Thymus (tissue), 11 donors: ENCODE measurements around the gene EIF4E1B. TPM values are rescaled to one million over a fixed set of nuclear protein-coding genes. Genes with fewer than 3 reads are reported as not detected.

Experiments
- DNase-seq, 9 donors: peaks; one replicate each; pipeline ENCODE4 v3.0.0-alpha.2; 2013; ENCODE audit warnings: low spot score in 9 of 9, low read depth in 6 of 9, missing footprints in 1 of 9
- H3K27ac ChIP-seq, 2 donors: one replicate each; pipeline ENCODE4 v1.5.1; 2013; ENCODE audit warnings: control low read depth in 1 of 2, low read depth in 1 of 2, low read length in 1 of 2, mild to moderate bottlenecking in 1 of 2, moderate library complexity in 1 of 2
- H3K27me3 ChIP-seq, 2 donors: one replicate each; pipeline ENCODE4 v1.5.1; 2013; ENCODE audit warnings: low read length in 1 of 2; ENCODE audit not compliant: control insufficient read depth in 2 of 2, insufficient read depth in 1 of 2
- H3K36me3 ChIP-seq, 2 donors: one replicate each; pipeline ENCODE4 v1.5.1; 2013; ENCODE audit warnings: low read length in 1 of 2, mild to moderate bottlenecking in 1 of 2, moderate library complexity in 1 of 2; ENCODE audit not compliant: control insufficient read depth in 2 of 2, insufficient read depth in 2 of 2
- H3K4me1 ChIP-seq, 2 donors: one replicate each; pipeline ENCODE4 v1.5.1; 2013; ENCODE audit warnings: low read length in 2 of 2; ENCODE audit not compliant: control insufficient read depth in 2 of 2, insufficient read depth in 2 of 2
- H3K4me3 ChIP-seq, 2 donors: one replicate each; pipeline ENCODE4 v1.5.1; 2013; ENCODE audit warnings: low read length in 2 of 2, control low read depth in 1 of 2, mild to moderate bottlenecking in 1 of 2
- H3K9me3 ChIP-seq, 2 donors: one replicate each; pipeline ENCODE4 v1.5.1; 2013; ENCODE audit warnings: low read length in 1 of 2, mild to moderate bottlenecking in 1 of 2; ENCODE audit not compliant: control insufficient read depth in 2 of 2, insufficient read depth in 1 of 2
- WGBS: extraction: QIAGEN DNeasy Blood & Tissue Kit; methylation state at CpG from one replicate; pipeline ENCODE4 v1.1.7; 2013; 5-methylcytosine and 5-hydroxymethylcytosine counted together
- polyA plus RNA-seq: library from polyadenylated mRNA; stranded (reverse); fragments of 200-250 nt; gene quantifications from one replicate; pipeline ENCODE4 v1.2.3, GENCODE V29; 2013
- total RNA-seq: library from RNA; stranded (reverse); fragments of 120-200 nt; gene quantifications from one replicate; pipeline ENCODE4 v1.2.4, GENCODE V29; 2013
- donor health status: healthy.

EIF4E1B gene
- total and polyA plus RNA-seq, 2 donors, result 0.05 TPM

GRCh38 chr5:176629317-176629852 is 1.1 kb upstream of the EIF4E1B start:
- peaks cover 46 to 97% of the 10 kb centered on the region in 2 donors for H3K27me3 ChIP-seq
- H3K36me3 ChIP-seq, result no peaks in the 10 kb centered on the region
- H3K4me1 ChIP-seq, result peaks cover 0 to 4% of the 10 kb centered on the region in 2 donors
- no peak overlapping the region for H3K27ac ChIP-seq
- 11% methylated on average over 34 of the region's 34 CpGs for WGBS
- H3K4me3 ChIP-seq, result no peak overlapping the region
- no peak for DNase-seq
- H3K9me3 ChIP-seq, result peaks cover 0 to 6% of the 10 kb centered on the region in 2 donors

GRCh38 chr5:176630681-176631222 is 277 bp downstream of the EIF4E1B start:
- WGBS, result 10% methylated on average over 20 of the region's 20 CpGs
- Histone ChIP-seq H3K4me1 (peaks cover 0 to 4% of the 10 kb centered on the region in 2 donors), H3K36me3 (no peaks in the 10 kb centered on the region), H3K27ac (no peak overlapping the region), H3K4me3 (peak overlapping the region in 1 of 2 donors; percentile 18), H3K9me3 (peaks cover 0 to 6% of the 10 kb centered on the region in 2 donors), H3K27me3 (peaks cover 48 to 96% of the 10 kb centered on the region in 2 donors)
- no peak for DNase-seq

- WGBS, result 77% methylated on average over 7 of the region's 7 CpGs
- Histone ChIP-seq H3K4me1 (peaks cover 0 to 4% of the 10 kb centered on the region in 2 donors), H3K27ac (no peak overlapping the region), H3K9me3 (peaks cover 0 to 6% of the 10 kb centered on the region in 2 donors), H3K27me3 (peaks cover 44 to 95% of the 10 kb centered on the region in 2 donors), H3K36me3 (no peaks in the 10 kb centered on the region), H3K4me3 (no peak overlapping the region)
- DNase-seq, result no peak
Measured at GRCh38 chr5:176631383-176632200, 1.1 kb downstream of the EIF4E1B start.

- DNase-seq, result no peak
- Histone ChIP-seq H3K4me3 (no peak overlapping the region), H3K4me1 (peaks cover 0 to 4% of the 10 kb centered on the region in 2 donors), H3K27me3 (peaks cover 41 to 91% of the 10 kb centered on the region in 2 donors), H3K27ac (no peak overlapping the region), H3K36me3 (no peaks in the 10 kb centered on the region), H3K9me3 (peaks cover 0 to 6% of the 10 kb centered on the region in 2 donors)
- WGBS, result 86% methylated on average over 2 of the region's 2 CpGs
Measured at GRCh38 chr5:176632745-176633144, 2.3 kb downstream of the EIF4E1B start.

- Histone ChIP-seq H3K36me3 (no peaks in the 10 kb centered on the region), H3K4me3 (no peak overlapping the region), H3K27ac (no peak overlapping the region), H3K9me3 (peaks cover 0 to 6% of the 10 kb centered on the region in 2 donors), H3K27me3 (peaks cover 39 to 89% of the 10 kb centered on the region in 2 donors), H3K4me1 (peaks cover 0 to 4% of the 10 kb centered on the region in 2 donors)
- 22% methylated on average over 6 of the region's 6 CpGs for WGBS
- DNase-seq, result no peak
Measured at GRCh38 chr5:176633598-176633997, 3.1 kb downstream of the EIF4E1B start.

- H3K27me3 ChIP-seq, result peaks cover 11 to 63% of the 10 kb centered on the region in 2 donors
- H3K36me3 ChIP-seq, result no peaks in the 10 kb centered on the region
- H3K4me3 ChIP-seq, result no peak overlapping the region
- no peak overlapping the region for H3K27ac ChIP-seq
- H3K9me3 ChIP-seq, result no peaks in the 10 kb centered on the region
- 79% methylated on average over 9 of the region's 9 CpGs for WGBS
- no peak for DNase-seq
- H3K4me1 ChIP-seq, result no peaks in the 10 kb centered on the region
Measured at GRCh38 chr5:176636426-176636825, 6.0 kb downstream of the EIF4E1B start.

GRCh38 chr5:176637556-176637955 is 7.1 kb downstream of the EIF4E1B start:
- H3K9me3 ChIP-seq, result no peaks in the 10 kb centered on the region
- no peak overlapping the region for H3K4me3 ChIP-seq
- peaks cover 2 to 53% of the 10 kb centered on the region in 2 donors for H3K27me3 ChIP-seq
- DNase-seq, result no peak
- H3K27ac ChIP-seq, result no peak overlapping the region
- WGBS, result 76% methylated on average over 4 of the region's 4 CpGs
- H3K36me3 ChIP-seq, result no peaks in the 10 kb centered on the region
- no peaks in the 10 kb centered on the region for H3K4me1 ChIP-seq

- no peak for DNase-seq
- Histone ChIP-seq H3K4me1 (no peaks in the 10 kb centered on the region), H3K4me3 (no peak overlapping the region), H3K27me3 (peaks cover 2 to 46% of the 10 kb centered on the region in 2 donors), H3K36me3 (no peaks in the 10 kb centered on the region), H3K27ac (no peak overlapping the region), H3K9me3 (no peaks in the 10 kb centered on the region)
- WGBS, result 93% methylated on average over 3 of the region's 3 CpGs
Measured at GRCh38 chr5:176638437-176638836, 8.0 kb downstream of the EIF4E1B start.

GRCh38 chr5:176639208-176639607 is 8.7 kb downstream of the EIF4E1B start:
- H3K9me3 ChIP-seq, result no peaks in the 10 kb centered on the region
- DNase-seq, result no peak
- no peak overlapping the region for H3K4me3 ChIP-seq
- H3K27me3 ChIP-seq, result peaks cover 2 to 40% of the 10 kb centered on the region in 2 donors
- no peaks in the 10 kb centered on the region for H3K36me3 ChIP-seq
- no peaks in the 10 kb centered on the region for H3K4me1 ChIP-seq
- H3K27ac ChIP-seq, result no peak overlapping the region
- WGBS, result 64% methylated on average over 4 of the region's 4 CpGs
